ENCODE results near the gene PPM1F.
A peak's percentile ranks its signal among the peaks of the same experiment; 100 is the strongest.
"Not testable (repeated sequence)": the region's sequence is repeated elsewhere in the genome, so short reads cannot be mapped to it uniquely, and the experiment has no call there.

PPM1F gene

GRCh38 chr22:21940521-21940920, 12.1 kb downstream of the PPM1F start:
- DNase-seq (ENCODE audit: low read depth): no peak

GRCh38 chr22:21939935-21940334, 12.7 kb downstream of the PPM1F start:
- not testable (repeated sequence) for DNase-seq (ENCODE audit: low read depth)

DNA sequence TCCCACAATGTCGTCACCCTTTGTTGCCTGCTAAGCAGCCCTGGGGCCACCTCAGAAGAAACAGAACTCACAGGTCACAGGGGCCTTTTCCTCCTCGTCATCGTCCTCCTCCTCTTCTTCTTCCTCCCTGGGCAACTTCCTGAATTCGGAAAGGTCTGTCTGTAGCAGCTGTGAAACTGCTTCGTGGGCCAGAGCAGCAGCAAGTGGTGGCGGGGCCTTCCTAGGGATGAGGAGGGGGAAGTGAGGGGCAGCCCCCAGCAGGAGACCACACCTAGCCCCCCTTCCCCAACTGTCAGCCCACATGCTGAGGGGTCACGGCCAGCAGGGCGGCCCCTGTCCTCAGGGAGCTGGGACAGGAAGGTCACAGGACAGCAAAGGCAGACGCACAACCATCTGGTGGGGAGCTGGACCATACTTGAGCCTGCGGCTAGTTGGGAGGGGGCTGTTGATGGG, 13.2 kb downstream of the PPM1F start:
- no peak for DNase-seq (ENCODE audit: low read depth)

DNA sequence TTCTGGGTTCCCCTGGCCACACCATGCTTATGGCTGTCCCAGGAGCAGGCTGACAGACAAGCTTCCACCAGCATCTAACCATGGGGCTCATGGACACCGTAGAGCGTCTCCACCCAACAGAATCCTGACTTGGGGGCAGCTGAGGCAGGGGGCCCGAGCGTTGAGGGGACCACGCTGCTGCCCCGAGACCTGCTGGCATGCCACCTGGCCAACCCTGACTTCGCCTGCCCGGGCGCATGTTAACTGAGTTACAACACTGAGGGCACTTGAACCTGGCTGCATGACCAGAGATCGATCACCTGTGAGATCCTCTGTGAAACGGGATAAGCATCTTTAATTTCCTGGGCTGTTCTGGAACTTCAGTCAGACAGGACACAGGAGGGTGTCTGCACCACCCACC, 13.7 kb downstream of the PPM1F start:
- no peak for DNase-seq (ENCODE audit: low read depth)

DNA sequence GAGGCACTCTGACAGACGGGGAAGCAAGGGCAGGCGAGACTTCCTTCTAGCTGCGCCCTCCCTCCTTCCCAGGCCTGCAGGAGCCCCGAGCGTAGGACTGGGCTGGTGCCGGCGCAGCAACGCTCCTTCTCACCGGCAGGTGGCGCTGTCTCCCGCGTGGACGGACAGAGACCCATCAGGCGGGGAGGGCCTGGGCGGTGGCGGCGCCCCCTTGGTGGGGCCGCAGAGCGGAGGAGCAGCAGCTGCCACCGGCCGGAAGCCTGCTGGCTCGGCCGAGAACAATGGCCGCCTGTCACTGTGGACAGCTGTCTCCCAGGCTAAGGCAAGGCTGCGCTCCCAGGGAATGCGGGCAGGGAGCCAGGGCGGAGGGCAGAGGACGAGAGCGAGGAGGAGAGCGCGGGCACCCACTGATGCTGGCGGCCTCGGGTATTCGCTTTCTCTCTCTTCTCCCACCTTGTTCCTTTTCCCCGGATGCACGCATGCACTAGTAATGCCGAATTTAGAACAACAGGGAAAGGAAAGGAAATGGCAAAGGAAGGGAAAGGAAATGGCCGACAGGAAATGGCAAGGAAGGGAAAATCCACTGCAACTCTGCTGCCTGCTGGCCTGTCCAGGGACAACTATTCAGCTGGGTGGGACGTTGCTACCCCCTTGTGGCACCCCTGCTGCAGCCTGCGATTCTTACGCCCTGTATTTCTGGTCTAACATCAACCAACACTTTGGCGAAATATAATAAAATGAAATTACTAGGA, 14.4 kb downstream of the PPM1F start:
- peak; percentile 64 for DNase-seq (ENCODE audit: low read depth)

DNA sequence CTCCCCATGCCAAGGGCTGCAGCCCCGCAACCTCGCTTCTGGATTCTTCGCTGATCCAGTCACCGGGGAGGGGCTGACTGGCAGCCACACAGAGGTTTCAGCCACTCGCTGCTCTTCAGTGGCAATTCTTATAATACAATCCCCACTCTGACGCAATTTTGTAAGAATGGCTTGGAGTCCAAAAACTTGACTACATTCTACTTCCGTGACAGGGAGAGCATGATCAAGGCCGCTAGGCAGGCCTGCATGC, 14.9 kb downstream of the PPM1F start:
- DNase-seq (ENCODE audit: low read depth): peak; percentile 89

DNA sequence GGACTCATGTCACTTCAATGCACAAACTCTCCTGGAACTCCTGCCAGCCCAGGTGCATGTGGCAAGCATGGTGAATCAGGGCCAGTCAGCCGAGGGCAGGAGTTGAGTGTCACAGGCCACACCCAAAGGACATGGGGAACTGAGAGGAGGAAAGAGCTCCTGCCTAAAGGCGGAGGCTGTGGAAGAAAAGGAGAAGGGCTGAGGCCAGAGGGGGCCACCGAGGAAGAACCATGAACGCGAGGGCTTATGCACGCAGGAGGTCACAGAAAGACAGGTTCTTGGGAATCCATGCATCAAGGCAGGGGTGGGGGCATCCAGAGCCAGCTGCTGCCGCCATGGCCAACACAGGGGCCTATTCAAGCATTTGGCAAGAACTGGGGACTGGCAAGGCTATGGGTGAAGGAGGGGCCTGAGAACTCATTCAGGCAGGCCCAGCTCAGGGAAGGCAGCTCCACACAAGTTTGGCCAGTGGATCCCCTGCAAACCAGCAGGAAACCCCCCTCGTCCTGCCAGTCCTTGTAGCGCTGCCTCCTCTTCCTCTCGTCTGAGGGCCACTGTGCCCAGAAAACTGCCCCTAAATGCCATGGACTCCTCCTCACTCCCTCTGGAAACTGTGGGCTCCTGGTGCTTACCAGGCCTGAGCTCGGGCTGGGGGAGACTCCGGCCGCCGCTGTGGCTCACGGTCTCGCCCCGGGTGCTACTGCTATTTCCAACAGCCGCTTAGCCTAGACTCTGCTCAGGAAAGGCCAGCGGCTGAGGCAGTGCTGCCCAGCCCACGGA, 15.4 kb downstream of the PPM1F start:
- no peak for DNase-seq (ENCODE audit: low read depth)

DNA sequence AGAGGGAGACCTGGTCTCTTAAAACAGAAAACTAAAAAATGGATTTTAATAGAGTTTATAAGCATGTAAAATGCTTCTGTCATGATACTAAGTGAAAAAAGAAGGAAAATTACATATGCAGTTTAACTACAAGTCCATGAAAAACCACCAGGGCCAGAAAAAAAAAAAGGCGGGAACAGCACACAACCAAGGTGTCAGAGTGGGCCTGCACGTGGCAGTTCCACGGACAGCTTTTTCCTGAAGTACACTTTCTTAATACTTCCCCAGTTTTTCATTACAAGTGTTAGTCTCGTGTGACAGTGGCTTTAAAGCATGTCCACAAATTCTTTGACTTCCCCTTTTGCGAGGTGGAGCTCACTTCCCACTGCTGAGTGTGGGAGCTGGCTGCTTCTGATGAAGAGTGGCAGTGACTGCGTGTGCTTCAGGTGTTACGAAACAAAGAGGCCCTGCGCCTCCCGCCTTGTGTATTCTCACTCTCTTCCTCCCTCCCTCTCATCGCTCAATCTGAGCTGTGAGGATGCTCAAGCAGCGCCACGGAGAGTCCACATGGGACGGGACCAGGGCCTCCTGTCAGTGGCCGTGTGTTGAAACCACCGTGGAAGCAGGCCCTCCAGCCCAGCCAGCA, 16.4 kb downstream of the PPM1F start:
- no peak for DNase-seq (ENCODE audit: low read depth)

- DNase-seq (ENCODE audit: low read depth): no peak
These were observed 18.7 kb downstream of the PPM1F start for GRCh38 chr22:21933910-21934309.

DNA sequence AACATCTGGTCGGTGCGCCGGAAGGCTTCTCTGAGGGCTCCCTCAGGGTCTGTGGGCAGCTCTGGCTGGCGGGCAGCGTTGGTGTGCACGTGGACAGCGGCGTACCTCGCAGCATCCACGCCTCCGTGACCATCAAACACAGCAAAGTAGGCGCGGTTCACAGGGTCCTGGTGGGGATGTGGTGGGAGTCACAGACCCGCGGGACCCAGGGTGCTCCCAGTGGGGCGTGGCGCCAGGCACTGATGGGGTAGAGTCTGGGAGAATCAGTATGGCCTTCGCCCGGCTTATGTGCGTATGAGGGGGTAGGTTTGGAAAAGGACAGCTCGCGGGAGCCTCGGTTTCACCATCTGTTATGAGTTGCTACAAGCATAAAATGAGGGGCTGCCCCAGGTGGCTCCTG, 19.2 kb downstream of the PPM1F start:
- DNase-seq (ENCODE audit: low read depth): no peak

DNA sequence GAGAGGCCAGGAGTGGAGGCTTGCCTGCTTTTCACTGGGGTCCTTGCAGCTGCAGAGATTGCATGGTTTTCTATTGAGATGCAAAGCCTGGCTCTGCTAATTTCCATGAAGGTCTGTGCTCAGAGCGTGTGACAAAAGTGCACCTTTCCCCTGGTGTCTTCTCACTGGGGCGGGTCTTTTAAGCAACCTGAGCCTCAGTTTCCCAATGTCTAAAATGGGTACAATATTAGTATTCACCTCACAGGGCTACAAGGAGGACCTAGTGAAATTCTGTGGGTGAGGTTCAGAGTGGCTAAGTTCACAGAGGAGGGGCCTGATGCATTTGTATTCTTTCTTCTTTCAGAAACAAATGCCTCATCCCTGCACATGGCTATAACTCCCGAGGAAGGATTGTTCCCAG, 20.3 kb downstream of the PPM1F start:
- no peak for DNase-seq (ENCODE audit: low read depth)

GRCh38 chr22:21931056-21931455, 21.6 kb downstream of the PPM1F start:
- no peak for DNase-seq (ENCODE audit: low read depth)

GRCh38 chr22:21929253-21929652, 23.4 kb downstream of the PPM1F start:
- no peak for DNase-seq (ENCODE audit: low read depth)

- DNase-seq (ENCODE audit: low read depth): no peak
These were observed 24.6 kb downstream of the PPM1F start for GRCh38 chr22:21928048-21928447.

DNA sequence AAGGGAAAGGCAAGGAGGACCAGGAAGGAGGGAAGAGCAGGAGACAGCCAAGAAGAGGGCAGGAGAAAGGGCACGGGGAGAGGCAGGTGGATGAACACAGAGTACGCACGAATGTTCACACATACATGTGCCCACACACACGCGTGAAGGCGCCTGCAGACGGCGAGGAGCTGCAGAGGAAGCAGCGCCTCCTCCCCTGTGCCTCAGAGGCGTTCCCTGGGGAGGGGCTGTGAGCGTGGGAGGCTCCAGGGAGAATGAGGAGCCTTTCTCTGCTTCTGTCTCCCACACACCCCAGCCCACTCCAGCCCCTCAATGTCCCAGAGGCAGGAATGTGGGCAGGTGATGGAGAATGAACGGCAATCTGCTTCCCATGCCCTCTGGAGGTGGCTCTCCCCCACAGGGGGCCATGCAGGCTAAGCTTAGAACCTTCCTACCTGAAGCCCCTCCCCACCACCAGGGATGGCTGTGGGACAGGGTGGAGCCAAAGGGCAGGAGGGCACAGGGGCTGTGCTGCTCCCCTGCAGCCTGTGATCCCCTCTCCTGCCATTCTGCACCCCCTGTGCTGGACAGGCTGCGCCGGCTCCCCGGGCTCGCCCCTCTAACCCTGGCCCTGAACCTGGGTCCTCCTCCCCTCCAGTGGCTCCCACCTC, 25.3 kb downstream of the PPM1F start:
- no peak for DNase-seq (ENCODE audit: low read depth)

DNA sequence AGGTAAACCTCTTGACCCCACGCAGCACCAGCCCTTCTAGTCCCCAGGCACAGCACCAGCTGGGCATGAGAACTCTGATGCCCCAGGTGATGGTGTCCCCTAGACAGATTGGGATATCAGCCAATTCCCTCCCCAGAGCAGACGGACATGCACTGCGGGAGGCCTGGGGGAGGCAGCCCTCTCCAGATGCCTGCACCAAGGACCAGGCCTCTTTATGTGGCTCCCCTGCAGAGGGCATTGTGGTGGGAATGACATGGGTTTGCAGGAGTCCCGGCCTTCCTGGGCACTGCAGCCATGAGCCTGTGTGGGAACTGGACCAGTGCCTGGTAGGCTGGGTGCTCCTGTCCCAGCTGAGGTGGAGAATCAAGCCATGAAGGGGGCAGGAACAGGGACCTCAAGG, 25.9 kb downstream of the PPM1F start:
- DNase-seq (ENCODE audit: low read depth): no peak

DNA sequence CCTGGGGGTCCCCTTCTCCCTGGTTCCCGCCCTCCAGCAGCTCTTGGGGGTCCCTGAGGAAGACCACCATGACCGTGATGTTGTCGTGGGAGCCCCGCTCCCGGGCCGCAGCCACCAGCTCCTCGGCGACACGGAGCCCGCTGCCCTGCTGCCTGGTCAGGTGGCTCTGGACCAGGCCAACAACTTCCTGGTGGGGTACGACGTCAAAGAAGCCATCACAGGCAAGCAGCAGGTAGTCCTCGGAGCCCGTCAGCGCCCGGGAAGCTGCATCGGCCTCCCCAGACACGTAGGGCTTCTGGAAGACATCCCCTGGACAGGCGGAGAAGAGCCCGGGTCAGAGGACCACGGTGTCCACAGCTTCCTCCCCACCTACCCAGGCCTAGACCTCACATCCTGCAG, 29.5 kb downstream of the PPM1F start:
- DNase-seq (ENCODE audit: low read depth): no peak

- DNase-seq (ENCODE audit: low read depth): no peak
These were observed 30.1 kb downstream of the PPM1F start for GRCh38 chr22:21922370-21923162.

DNA sequence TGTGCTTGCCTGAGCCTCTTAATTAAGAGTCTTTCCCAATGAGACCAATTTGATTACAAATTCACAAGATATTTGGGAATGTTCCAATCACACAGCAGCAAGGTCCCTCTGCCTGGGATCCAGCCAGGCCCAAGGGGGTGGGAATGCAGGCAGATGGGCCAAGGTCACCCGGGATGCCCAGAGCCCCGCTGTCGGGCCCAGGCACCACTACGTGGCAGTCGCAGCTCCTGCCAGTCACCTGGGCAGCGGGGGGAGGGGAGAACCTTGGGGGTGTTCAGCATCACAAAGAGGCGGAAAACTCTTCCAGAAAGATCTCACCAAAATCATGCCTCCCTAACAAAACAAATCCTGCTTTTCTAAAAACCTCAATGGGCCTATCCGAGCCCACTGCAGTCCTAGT, 30.9 kb downstream of the PPM1F start:
- no peak for DNase-seq (ENCODE audit: low read depth)

DNA sequence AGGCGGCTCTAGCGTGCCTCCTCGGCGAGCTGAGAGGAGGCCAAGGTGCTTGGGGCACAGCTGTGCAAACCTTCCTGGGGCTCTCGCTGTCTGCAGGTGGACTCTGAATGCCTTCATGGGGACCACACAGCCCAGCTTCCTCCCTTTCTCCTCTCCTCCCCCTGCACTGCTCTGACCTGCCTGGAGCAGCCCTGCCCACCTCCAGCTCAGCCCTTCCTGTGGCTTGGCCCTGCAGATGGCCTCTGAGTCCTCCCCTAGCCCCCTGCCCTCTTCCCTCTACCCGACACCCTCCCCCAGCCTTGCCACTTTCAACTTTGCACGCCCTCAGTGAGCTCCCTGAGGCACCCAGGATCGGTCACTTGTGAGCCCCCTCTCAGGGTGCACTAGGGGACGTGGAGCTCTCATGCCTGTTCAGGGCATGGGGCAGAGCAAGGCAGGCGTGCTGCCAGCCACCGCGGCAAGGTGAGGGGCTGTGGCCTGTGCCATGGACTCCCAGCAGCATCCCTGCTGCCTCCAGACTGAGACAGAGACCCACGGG, 31.4 kb downstream of the PPM1F start:
- DNase-seq (ENCODE audit: low read depth): no peak

DNA sequence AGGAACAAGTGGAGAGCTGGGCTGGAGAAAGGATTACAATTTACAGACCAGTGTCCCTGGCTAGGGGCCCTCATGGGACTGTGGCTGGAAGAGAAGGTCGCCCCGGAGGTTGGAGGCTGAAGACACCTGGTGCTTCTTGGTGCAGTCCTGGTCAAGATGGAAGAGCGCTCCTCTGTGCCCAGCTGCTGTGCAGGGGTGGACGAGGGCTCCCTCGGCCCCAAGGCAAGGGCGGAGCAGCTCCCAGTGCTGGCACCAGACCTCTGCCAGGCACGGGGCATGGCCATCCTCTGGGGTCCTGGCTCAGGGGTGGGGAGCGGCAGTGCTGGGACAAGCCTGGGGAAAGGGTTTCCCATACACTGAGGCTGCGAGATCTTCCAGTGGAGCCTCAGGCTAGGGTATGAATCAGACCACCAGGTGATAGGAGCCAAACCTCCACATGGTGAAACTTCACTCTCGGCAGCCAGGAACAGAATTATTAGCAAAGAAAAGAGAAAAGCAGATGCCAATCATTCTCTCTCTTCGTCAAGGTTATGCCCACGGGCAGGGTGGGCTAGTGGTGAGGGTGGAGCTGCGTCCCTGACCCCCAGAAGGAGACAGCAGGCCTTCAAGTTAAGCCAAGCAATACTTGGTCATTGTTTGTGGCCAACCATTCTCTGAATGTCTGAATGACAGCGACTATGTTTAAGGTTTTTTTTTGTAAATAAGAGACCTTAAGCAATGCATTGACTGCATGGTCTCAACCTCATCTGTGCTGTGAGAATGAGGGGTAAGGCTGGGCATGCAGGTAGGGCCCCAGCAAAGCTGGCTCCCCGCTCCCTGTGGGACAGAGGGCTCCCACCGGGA, 32.1 kb downstream of the PPM1F start:
- DNase-seq (ENCODE audit: low read depth): no peak
